ENCODE measurements around the gene STAT2.

DNA sequence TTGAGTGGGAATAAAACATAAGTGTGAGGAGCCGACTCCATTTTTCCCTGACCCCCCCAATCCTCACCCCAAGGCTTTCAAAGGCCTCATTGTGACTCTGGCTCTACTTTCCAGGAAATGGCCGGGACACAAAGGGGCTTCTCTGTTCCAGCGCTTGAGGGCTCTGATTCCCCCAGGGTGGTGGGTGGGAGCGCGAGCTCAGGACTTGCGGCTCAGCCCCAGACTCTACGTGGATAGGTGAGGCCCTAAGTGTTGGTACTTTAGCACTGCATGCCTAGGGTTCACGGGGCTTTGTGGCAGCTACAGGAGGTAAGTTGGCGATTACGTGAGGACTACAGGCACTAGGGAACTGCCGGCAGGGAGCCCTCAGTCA, 44.7 kb downstream of the STAT2 start:
- TF ChIP-seq POLR2AphosphoS5 (IDR thresholded peaks at IDR 0.05; ENCODE audit: borderline replicate concordance, low read depth, low read length), result no peak
- TF ChIP-seq EZH2 (IDR thresholded peaks at IDR 0.05), result no peak
- TF ChIP-seq FOXP2 (optimal IDR thresholded peaks at IDR 0.05; ENCODE audit: control extremely low read depth, extremely low read length, insufficient read depth), result no peak

All from SK-N-MC (cell line).